HuH-7 (cell line): ENCODE data around the gene RGS12.

Source experiments
- DNase-seq: peaks from one replicate; pipeline ENCODE4 v3.0.0; 2011; ENCODE audit warnings: low spot score

Gene RGS12

DNA sequence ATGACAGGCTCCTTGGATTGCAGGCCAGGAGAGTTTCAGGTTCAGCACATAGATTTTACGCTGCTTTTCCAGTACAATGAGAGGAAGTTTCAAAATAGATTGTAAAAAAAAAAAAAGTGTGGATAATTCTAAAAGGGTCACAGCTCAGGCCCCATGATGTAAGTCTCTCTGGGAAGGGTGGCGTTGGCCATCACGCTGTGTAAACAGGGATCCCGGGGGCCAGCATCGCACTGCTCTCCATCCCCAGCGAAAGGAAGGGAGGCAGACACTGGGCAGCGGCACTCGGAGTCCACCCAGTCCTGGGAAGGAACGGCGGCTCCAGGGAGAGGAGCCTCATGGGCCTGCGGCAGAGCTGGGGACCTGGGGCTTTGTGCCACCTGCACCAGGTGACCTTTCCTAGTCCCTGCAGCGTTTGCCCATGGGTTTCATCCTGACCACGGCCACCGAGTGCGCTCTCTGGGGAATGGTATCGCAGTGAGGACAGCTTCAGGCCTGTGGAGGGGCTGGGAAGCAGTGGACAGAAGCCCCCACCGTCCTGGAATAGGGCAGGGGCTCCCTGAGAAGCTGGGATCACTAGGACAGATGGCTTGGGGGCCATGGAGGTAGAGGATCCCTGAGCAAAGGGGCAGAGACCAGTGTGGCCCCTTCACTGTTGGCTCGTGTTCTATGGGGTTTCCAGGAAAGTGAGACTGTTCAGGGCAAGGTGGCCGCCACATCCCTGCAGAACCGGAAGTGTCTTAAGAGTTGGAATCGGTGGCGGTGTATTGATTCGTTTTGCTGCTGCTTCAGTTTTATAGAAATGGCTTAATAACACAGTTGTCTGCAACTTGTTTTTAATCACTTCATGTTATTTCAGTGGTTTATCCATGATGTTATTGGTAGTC is 38.9 kb downstream of the RGS12 start:
- no peak for DNase-seq

- DNase-seq, result no peak
Observed at GRCh38 chr4:3332498-3332897, 39.7 kb downstream of the RGS12 start.

- DNase-seq, result no peak
Observed at GRCh38 chr4:3334316-3334715, 41.5 kb downstream of the RGS12 start.

- DNase-seq, result no peak
Observed at GRCh38 chr4:3335385-3335784, 42.6 kb downstream of the RGS12 start.

DNA sequence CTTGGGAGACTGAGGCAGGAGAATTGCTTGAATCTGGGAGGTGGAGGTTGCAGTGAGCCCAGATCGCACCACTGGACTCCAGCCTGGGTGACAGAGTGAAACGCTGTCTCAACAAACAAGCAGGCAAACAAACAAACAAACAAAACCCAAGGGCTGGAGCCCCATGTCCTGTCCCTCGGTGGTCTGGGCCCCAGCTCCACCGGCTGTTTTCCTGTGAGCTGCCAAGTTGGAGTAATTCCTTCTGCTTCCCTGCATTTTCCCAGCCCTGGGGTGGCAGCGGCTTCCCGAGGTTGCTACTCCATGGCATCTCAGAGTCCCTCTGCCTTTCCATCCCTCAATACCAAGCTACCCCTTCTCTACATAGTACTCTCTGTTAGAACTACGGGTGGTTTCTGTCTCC is 43.2 kb downstream of the RGS12 start:
- DNase-seq, result no peak

DNA sequence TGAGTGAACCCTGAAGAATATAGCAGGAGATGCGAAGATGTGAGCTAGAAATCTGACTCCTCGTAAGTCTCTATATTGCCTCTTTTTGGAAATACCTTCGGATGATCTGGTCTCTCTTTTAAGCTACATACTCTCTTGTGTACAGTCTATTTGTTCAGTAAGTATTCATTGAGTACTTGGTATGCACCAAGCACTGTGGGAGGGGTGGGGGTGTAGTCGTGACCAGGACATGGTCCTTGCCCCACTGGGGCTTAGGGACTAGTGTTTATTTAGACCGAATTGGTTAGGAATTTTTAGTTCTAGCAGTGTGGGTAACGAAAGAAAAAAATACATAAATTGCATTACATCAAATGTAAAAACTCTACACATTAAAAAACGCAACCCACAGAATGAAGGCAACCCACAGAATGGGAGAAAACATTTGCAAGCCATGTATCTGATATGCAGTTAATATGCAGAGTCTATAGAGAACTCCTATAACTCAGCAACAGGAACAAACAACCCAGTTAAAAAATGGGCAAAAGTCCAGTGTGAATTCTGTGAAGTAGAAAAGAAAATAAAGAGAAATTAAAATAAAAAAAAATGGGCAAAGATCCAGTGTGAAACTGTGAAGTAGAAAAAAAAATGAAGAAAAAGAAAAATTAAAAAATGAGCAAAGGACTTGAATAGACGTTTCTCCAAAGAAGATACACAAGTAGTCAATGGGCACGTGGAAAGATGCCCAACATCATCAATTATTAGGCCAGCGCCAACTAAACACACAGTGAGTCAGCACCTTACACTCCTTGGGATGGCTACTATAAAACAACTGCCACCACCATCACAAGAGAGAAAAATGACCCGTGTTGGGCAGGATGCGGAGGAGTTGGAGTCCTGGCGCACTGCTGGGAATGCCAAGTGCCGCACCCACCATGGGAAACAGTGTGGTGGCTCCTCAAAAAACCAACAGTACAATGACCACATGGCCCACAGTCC is 43.8 kb downstream of the RGS12 start:
- no peak for DNase-seq

DNA sequence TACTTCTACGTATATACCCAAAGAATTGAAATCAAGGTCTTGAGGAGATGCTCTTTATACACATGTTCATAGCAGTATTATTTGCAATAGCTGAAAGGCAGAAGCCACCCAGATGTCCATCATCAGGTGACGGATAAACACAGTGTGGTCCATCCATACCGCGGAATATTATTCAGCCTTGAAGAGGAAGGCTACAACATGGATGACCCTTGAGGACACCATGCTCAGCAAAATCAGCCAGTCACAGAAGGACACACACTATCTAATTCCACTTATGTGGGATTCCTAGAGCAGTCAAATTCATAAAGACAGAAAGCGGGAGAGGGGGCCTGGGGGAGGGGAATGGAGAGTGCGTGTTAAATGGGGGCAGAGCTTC is 44.5 kb downstream of the RGS12 start:
- DNase-seq, result no peak

DNA sequence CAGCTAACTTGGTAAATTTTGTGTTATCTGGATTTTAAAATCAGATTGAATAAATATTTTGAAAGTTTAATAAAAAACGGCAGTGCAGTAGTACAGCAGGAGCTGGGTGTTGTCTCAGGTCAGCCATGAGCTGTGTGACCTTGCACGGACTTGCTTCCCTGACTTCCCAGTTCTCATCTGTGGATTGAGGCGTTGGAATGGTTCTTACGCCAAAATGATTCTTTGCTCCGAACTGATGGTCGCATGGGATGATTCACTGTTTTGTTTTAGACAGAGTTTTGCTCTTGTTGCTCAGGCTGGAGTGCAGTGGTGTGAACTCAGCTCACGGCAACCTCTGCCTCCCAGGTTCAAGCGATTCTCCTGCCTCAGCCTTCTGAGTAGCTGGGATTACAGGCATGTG is 45.0 kb downstream of the RGS12 start:
- no peak for DNase-seq

DNA sequence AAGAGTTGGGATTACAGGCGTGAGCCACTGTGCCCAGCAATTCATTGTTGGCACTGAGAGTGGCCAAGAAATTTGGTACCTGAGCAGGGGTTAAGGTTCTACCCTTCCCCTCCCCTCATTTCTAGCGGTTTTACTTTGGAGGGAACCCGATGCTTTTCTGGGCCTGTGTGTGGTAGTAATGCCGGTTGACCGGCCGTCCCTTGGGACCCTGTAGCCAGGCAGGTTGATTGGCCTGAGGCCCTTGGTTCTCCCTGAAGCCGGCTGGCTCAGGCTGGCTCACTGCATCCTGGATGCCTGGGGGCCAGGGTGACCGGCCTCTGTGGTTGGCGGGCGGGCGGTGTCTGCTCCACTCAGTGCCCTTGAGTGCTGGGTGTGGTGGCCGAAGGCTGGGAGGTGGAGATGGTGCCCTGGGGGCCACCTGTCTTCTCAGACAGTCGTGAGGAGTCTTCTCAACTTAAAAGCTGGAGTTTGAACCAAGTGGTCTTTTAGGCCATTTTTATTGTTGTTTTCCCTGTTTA is 45.6 kb downstream of the RGS12 start:
- no peak for DNase-seq

DNA sequence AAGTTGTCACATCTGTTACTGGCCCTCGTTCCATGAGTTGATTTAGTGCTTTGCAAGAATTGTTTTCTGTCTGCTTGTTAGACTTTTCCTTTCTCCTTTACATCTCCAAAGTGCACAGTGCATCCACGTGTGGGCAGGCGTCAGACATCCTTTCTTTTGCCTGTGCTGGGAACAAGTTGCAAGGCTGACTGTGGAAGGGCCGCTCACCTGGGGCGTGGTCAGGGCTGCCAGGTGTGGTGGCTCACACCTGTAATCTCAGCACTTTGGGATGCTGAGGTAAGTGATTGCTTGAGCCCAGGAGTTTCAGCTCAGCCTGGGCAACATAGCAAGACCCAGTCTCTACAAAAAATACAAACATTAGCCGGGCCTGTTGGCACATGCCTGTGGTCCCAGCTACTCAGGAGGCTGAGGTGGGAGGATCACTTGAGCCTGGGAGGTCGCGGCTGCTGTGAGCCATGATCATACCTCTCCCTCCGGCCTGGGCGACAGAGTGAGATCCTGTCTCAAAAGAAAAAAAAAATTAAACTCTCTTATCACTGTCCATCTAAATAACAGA is 46.2 kb downstream of the RGS12 start:
- no peak for DNase-seq

DNA sequence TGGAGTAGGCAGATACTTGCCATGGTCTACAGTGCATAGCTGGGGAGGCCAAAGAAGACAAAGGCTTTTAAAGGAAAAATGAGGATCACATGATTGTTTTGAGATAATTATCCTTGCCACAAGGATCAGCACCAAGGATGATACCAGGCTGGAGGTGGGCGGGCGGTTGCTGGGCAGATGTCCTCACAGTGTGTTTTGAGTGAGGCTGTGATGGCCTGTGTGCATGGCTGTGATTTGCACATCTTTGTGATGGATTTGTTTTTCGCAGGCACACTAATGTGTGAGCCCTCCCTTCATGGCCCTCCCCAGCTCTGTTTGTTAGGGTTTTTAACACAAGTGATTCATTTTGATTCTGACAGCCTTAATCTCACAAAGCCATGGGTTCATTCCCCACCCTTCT is 46.8 kb downstream of the RGS12 start:
- no peak for DNase-seq

DNA sequence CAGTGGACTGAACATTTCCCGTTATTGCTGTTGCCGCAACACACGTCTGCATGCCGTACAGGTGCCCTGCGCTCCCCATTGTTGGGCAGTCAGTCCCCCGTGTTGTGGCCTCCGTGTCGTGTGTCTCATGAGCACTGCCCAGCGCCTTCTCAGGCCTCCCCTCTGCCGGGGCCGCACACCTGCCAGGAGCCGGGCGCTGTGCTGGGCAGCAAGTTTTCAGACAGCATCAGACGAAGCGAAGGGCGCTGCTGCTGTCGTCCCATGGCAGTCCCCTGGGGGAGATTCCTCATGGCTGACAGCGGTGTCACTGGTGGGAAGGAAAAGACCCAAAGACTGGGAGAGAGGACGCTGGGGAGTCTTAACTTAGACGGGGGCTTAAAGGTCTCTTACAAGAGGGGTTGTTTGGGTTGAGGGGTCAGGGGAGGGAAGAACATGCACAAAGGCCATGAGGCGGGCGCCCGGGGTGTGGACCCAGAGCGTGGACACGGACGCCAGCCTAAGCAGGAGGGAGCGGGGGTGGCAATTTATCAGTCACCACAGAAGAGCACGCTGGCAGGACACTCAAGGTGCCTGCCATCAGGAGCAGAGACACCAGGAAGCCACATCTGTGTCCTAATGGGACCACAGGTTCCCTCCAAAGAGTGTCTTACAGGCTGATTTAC is 47.3 kb downstream of the RGS12 start:
- DNase-seq, result no peak

- DNase-seq, result no peak
Observed at GRCh38 chr4:3340700-3341083, 47.9 kb downstream of the RGS12 start.

DNA sequence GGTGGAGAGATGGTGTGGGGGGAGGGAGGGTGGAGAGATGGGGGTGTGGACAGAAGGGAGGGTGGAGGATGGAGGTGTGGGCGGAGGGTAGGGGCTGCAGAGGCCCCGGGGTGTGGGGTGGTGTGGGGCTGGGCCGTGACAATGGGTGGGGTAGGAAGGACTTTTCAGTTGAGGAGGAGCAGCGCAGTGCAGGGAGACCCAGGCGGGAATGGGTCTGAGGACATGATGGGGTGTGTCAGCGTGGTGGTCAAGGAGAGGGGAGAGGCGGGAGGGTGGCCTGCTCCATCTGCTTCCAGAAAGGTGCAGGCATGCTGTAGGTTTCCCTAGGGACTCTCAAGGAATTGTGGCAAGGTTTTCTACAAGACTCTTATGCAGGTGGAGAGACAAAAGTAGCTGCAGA is 48.9 kb downstream of the RGS12 start:
- DNase-seq, result no peak

GRCh38 chr4:3342182-3342854 is 49.5 kb downstream of the RGS12 start:
- DNase-seq, result no peak
